SK-N-SH (cell line): ENCODE data around the gene SRSF1. TPM values are rescaled to one million over a fixed set of nuclear protein-coding genes. Genes with fewer than 3 reads are reported as not detected.

Experiments used
- CTCF ChIA-PET: fragments of 300-600, 350-600 bp; formaldehyde crosslinking; extraction: SDS; loops from one replicate; lab custom pipeline; 2021; lab: Yijun Ruan, JAX
- POLR2A ChIA-PET: fragments of 350-600 bp; sonication (Branson Sonifier 250); formaldehyde crosslinking; extraction: SDS; loops from one replicate; lab custom pipeline; 2020; ENCODE audit warnings: antibody characterized with exemption, inconsistent platforms; lab: Yijun Ruan, JAX
- DNase-seq: peaks from one replicate; pipeline ENCODE4 v3.0.0; 2012
- H2AFZ ChIP-seq: fragments of 200-600 bp; sonication (generic); 2 replicates; pipeline ENCODE4 v1.8.1; 2016; ENCODE audit warnings: antibody characterized with exemption, mild to moderate bottlenecking, low read depth
- H3F3A ChIP-seq: fragments of 200-600 bp; sonication (generic); replicated peaks from 2 replicates; pipeline ENCODE3; 2016; ENCODE audit warnings: antibody characterized with exemption, mild to moderate bottlenecking; ENCODE audit not compliant: insufficient read depth
- H3K27ac ChIP-seq, 2 experiments: fragments of 200-500 bp in 1 of 2; fragments of 200-600 bp in 1 of 2; sonication (Bioruptor generic) in 1 of 2; sonication (generic), shearing (Covaris generic) in 1 of 2; 2 replicates each; pipeline versions ENCODE4 v1.5.1 to v1.6.1; 2014 to 2016; ENCODE audit warnings: low read depth in 2 of 2, inconsistent platforms in 1 of 2, low read length in 1 of 2, mild to moderate bottlenecking in 1 of 2, mixed read lengths in 1 of 2
- H3K27me3 ChIP-seq: fragments of 200-600 bp; sonication (generic), shearing (Covaris generic); 2 replicates; pipeline ENCODE4 v1.6.1; 2016; ENCODE audit warnings: mixed run types; ENCODE audit not compliant: insufficient read depth
- H3K36me3 ChIP-seq, 2 experiments: fragments of 200-500 bp in 1 of 2; fragments of 200-600 bp in 1 of 2; sonication (Bioruptor generic) in 1 of 2; sonication (generic) in 1 of 2; replicated peaks in 1 of 2; 2 replicates each; pipeline versions ENCODE3 to v1.5.1; 2014 to 2016; ENCODE audit warnings: low read length in 1 of 2, mild to moderate bottlenecking in 1 of 2; ENCODE audit not compliant: insufficient read depth in 2 of 2, control insufficient read depth in 1 of 2
- H3K4me1 ChIP-seq, 2 experiments: fragments of 200-500 bp in 1 of 2; fragments of 200-600 bp in 1 of 2; sonication (Bioruptor generic) in 1 of 2; sonication (generic), shearing (Covaris generic) in 1 of 2; 2 replicates each; pipeline versions ENCODE4 v1.5.1 to v1.6.1; 2014 to 2016; ENCODE audit warnings: low read depth in 1 of 2, low read length in 1 of 2, mixed run types in 1 of 2; ENCODE audit not compliant: insufficient read depth in 2 of 2, control insufficient read depth in 1 of 2
- H3K4me2 ChIP-seq: fragments of 200-600 bp; sonication (generic), shearing (Covaris generic); 2 replicates; pipeline ENCODE4 v1.6.1; 2017; ENCODE audit warnings: mixed run types
- H3K4me3 ChIP-seq, 2 experiments: fragments of 200-500 bp in 1 of 2; fragments of 200-600 bp in 1 of 2; sonication (Bioruptor generic) in 1 of 2; sonication (generic), shearing (Covaris generic) in 1 of 2; 2 replicates each; pipeline versions ENCODE4 v1.5.1 to v1.8.1; 2014 to 2016; ENCODE audit warnings: low read depth in 2 of 2, inconsistent platforms in 1 of 2, low read length in 1 of 2, mild to moderate bottlenecking in 1 of 2, mixed read lengths in 1 of 2, moderate library complexity in 1 of 2
- H3K79me2 ChIP-seq: fragments of 200-600 bp; sonication (generic); 2 replicates; pipeline ENCODE4 v1.8.1; 2017; ENCODE audit warnings: mild to moderate bottlenecking; ENCODE audit not compliant: insufficient read depth
- H3K9ac ChIP-seq: fragments of 200-600 bp; sonication (generic); 2 replicates; pipeline ENCODE4 v1.6.1; 2017; ENCODE audit warnings: mixed run types
- H3K9me2 ChIP-seq: fragments of 200-600 bp; sonication (generic); 2 replicates; pipeline ENCODE4 v1.6.1; 2017; ENCODE audit warnings: mixed run types
- H3K9me3 ChIP-seq: fragments of 200-600 bp; sonication (generic); 2 replicates; pipeline ENCODE4 v1.6.1; 2017; ENCODE audit warnings: mixed run types, mild to moderate bottlenecking, moderate library complexity
- H4K20me1 ChIP-seq: fragments of 200-600 bp; sonication (generic); 2 replicates; pipeline ENCODE4 v1.6.1; 2017; ENCODE audit warnings: mild to moderate bottlenecking, mixed run types; ENCODE audit not compliant: insufficient read depth
- ELF1 ChIP-seq: IDR thresholded peaks from 2 replicates; pipeline ENCODE4 v1.4.0; 2012
- EP300 ChIP-seq, 2 experiments: IDR thresholded peaks; 2 replicates each; pipeline versions ENCODE4 v1.4.0 to v1.6.1; 2012; ENCODE audit warnings: borderline replicate concordance in 1 of 2, low read depth in 1 of 2, low read length in 1 of 2
- EZH2phosphoT487 ChIP-seq: fragments of 200-600 bp; sonication (generic); IDR thresholded peaks from 2 replicates; pipeline ENCODE4 v1.6.1; 2017; ENCODE audit warnings: low read depth, mixed run types, mild to moderate bottlenecking, antibody characterized with exemption, moderate library complexity, borderline replicate concordance
- FOXJ3 ChIP-seq: sonication (generic); formaldehyde crosslinking; IDR thresholded peaks from 2 replicates; pipeline ENCODE4 v1.5.1; 2020; ENCODE audit warnings: mild to moderate bottlenecking, missing genetic modification reagents
- FOXM1 ChIP-seq: IDR thresholded peaks from 2 replicates; pipeline ENCODE4 v1.4.0; 2012; ENCODE audit warnings: low read depth, mild to moderate bottlenecking
- GABPA ChIP-seq: IDR thresholded peaks from 2 replicates; pipeline ENCODE4 v1.4.0; 2012; ENCODE audit warnings: low read depth, mild to moderate bottlenecking
- JUND ChIP-seq: IDR thresholded peaks from 2 replicates; pipeline ENCODE4 v1.4.0; 2012
- MXI1 ChIP-seq: IDR thresholded peaks from 2 replicates; pipeline ENCODE4 v1.6.1; 2012; ENCODE audit warnings: mild to moderate bottlenecking, low read depth, low read length, improper control_type of control experiment
- NRF1 ChIP-seq: IDR thresholded peaks from 2 replicates; pipeline ENCODE4 v1.6.1; 2012; ENCODE audit warnings: low read depth, mild to moderate bottlenecking, low read length
- POLR2AphosphoS5 ChIP-seq: IDR thresholded peaks from 2 replicates; pipeline ENCODE4 v1.6.1; 2012; ENCODE audit warnings: low read depth, low read length
- RCOR1 ChIP-seq: fragments of 150-350 bp; IDR thresholded peaks from 2 replicates; pipeline ENCODE4 v1.6.1; 2017; ENCODE audit warnings: antibody characterized with exemption, low read length
- RXRA ChIP-seq: IDR thresholded peaks from 2 replicates; pipeline ENCODE4 v1.4.0; 2012; ENCODE audit warnings: low read depth, mild to moderate bottlenecking, borderline replicate concordance
- SIN3A ChIP-seq: IDR thresholded peaks from 2 replicates; pipeline ENCODE4 v1.6.1; 2012; ENCODE audit warnings: low read depth, mild to moderate bottlenecking, low read length, moderate library complexity, borderline replicate concordance
- SMC3 ChIP-seq: IDR thresholded peaks from 2 replicates; pipeline ENCODE4 v1.6.1; 2012; ENCODE audit warnings: low read depth, low read length, improper control_type of control experiment
- TCF12 ChIP-seq: IDR thresholded peaks from 2 replicates; pipeline ENCODE4 v1.4.0; 2012
- WGBS: methylation state at CpG from one replicate; pipeline ENCODE4 v1.1.6; 2017; ENCODE audit warnings: low lambda C conversion rate; 5-methylcytosine and 5-hydroxymethylcytosine counted together
- polyA plus RNA-seq, 3 experiments: library from polyadenylated mRNA; depleted of rRNA; stranded (reverse); fragments of >200 nt; gene quantifications; 2 replicates each; pipeline ENCODE4 v1.2.3, GENCODE V29; 2012
- TF ChIP-seq, protein P1 (sequence below): IDR thresholded peaks from 2 replicates; pipeline ENCODE4 v1.4.0; 2012; ENCODE audit warnings: low read depth, borderline replicate concordance
- TF ChIP-seq, protein P2 (sequence below): IDR thresholded peaks from 2 replicates; pipeline ENCODE4; 2012
- TF ChIP-seq, protein P3 (sequence below): fragments of 150-350 bp; IDR thresholded peaks from 2 replicates; pipeline ENCODE4 v1.6.1; 2017; ENCODE audit warnings: antibody characterized with exemption, low read length, low read depth, borderline replicate concordance
- TF ChIP-seq, protein P4 (sequence below): IDR thresholded peaks from 2 replicates; pipeline ENCODE4 v1.4.0; 2012; ENCODE audit warnings: low read depth, borderline replicate concordance

The SRSF1 gene
- polyA plus RNA-seq, 1 of the 3 experiments (the other 2 are of a cell fraction), result 248 TPM

DNA sequence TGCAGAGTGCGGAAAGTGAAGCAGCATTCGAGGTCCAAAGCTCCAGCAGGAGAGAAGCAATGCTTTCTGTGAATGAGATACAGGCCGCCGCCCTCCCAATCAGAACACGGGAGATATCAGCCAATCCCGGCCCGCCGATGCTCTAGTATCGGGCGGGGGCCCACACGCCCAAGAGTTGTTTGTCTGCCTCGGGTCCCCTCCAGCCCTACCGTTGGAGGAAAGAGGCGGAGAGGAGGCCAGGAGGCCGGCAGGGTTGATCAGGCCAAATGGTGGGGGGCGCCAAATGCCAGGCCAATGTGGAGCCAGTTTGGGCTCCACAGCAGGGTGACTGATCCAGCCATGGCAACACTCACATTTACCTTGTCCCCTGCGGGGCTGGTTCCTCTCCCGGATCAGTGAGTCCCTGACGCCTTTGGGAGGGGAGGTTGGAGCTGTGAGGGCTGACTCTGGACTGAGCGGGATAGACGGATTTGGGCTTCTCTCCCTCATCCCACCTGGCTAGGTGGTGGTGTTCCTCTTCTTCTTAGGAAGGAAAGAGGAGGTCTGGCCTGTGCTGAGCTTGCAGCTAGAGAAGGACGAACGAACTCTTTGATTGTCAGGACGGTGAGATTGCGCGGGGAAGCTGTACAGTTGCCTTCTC lies 41.4 kb downstream of the SRSF1 start:
- no peak for TF ChIP-seq FOXM1
- no peak for TF ChIP-seq TCF12
- TF ChIP-seq, protein P1, sequence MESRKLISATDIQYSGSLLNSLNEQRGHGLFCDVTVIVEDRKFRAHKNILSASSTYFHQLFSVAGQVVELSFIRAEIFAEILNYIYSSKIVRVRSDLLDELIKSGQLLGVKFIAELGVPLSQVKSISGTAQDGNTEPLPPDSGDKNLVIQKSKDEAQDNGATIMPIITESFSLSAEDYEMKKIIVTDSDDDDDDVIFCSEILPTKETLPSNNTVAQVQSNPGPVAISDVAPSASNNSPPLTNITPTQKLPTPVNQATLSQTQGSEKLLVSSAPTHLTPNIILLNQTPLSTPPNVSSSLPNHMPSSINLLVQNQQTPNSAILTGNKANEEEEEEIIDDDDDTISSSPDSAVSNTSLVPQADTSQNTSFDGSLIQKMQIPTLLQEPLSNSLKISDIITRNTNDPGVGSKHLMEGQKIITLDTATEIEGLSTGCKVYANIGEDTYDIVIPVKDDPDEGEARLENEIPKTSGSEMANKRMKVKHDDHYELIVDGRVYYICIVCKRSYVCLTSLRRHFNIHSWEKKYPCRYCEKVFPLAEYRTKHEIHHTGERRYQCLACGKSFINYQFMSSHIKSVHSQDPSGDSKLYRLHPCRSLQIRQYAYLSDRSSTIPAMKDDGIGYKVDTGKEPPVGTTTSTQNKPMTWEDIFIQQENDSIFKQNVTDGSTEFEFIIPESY, result no peak
- TF ChIP-seq SIN3A, result no peak
- H3K4me2 ChIP-seq, result no peak overlapping the region
- ChIA-PET CTCF (interaction anchor here (0.6 to 5.9 kb wide), 7 partner anchors 11 to 146 kb away, joined by 3 to 43 read pairs (median 8); partner anchors contain the start of genes CUEDC1 and SRSF1), POLR2A (no interaction called here)
- H3K36me3 ChIP-seq, result no peaks in the 10 kb centered on the region
- H4K20me1 ChIP-seq, result no peaks in the 10 kb centered on the region
- H3K27ac ChIP-seq, result no peak overlapping the region
- peaks cover 4% of the 10 kb centered on the region in 2 experiments; a peak in 2 of 4 replicates for H3K4me1 ChIP-seq
- no peak overlapping the region for H3K4me3 ChIP-seq
- H3K9me3 ChIP-seq, result no peaks in the 10 kb centered on the region
- H3K27me3 ChIP-seq, result no peaks in the 10 kb centered on the region
- WGBS, result 92% methylated on average over 25 of the region's 26 CpGs
- no peak for DNase-seq
- peaks cover 11% of the 10 kb centered on the region for H3F3A ChIP-seq
- no peak overlapping the region for H2AFZ ChIP-seq
- H3K79me2 ChIP-seq, result no peaks in the 10 kb centered on the region
- no peaks in the 10 kb centered on the region for H3K9me2 ChIP-seq
- H3K9ac ChIP-seq, result no peak overlapping the region

DNA sequence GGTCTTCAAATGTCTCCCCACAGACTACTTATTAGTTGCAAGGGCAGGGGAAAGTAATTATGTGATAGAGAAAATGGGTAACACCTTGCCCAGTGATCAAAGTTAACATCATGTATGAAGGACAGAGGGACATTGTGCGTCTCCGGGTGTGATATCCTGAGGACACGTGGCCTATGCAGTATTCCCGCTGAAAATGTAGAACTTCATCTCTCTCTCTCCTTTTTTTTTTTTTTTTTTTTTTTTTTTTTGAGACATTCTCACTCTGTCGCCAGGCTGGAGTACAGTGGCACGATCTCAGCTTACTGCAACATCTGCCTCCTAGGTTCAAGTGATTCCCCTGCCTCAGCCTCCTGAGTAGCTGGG lies 43.9 kb downstream of the SRSF1 start:
- WGBS, result 92% methylated on average over 6 of the region's 6 CpGs
- POLR2A ChIA-PET, result no interaction called here
- H3K27me3 ChIP-seq, result no peaks in the 10 kb centered on the region

More for the DNA sequence above, 43.9 kb downstream of the SRSF1 start:
- H3K4me3 ChIP-seq, result no peak overlapping the region
- CTCF ChIA-PET, result interaction anchor here (1.1 kb wide), 1 partner anchor 105 kb away, joined by 3 read pairs; no protein-coding TSS in a partner anchor
- no peak for DNase-seq
- no peaks in the 10 kb centered on the region for H3K79me2 ChIP-seq
- H3F3A ChIP-seq, result peaks cover 6% of the 10 kb centered on the region
- H3K9ac ChIP-seq, result no peak overlapping the region
- H3K9me3 ChIP-seq, result no peaks in the 10 kb centered on the region
- no peak overlapping the region for H3K27ac ChIP-seq
- H2AFZ ChIP-seq, result no peak overlapping the region
- TF ChIP-seq, protein P2, sequence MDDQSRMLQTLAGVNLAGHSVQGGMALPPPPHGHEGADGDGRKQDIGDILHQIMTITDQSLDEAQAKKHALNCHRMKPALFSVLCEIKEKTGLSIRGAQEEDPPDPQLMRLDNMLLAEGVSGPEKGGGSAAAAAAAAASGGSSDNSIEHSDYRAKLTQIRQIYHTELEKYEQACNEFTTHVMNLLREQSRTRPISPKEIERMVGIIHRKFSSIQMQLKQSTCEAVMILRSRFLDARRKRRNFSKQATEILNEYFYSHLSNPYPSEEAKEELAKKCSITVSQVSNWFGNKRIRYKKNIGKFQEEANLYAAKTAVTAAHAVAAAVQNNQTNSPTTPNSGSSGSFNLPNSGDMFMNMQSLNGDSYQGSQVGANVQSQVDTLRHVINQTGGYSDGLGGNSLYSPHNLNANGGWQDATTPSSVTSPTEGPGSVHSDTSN, result no peak
- no peak for TF ChIP-seq GABPA
- TF ChIP-seq, protein P3, sequence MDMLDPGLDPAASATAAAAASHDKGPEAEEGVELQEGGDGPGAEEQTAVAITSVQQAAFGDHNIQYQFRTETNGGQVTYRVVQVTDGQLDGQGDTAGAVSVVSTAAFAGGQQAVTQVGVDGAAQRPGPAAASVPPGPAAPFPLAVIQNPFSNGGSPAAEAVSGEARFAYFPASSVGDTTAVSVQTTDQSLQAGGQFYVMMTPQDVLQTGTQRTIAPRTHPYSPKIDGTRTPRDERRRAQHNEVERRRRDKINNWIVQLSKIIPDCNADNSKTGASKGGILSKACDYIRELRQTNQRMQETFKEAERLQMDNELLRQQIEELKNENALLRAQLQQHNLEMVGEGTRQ, result no peak
- TF ChIP-seq, protein P4, sequence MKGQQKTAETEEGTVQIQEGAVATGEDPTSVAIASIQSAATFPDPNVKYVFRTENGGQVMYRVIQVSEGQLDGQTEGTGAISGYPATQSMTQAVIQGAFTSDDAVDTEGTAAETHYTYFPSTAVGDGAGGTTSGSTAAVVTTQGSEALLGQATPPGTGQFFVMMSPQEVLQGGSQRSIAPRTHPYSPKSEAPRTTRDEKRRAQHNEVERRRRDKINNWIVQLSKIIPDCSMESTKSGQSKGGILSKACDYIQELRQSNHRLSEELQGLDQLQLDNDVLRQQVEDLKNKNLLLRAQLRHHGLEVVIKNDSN, result no peak
- no peak for TF ChIP-seq EZH2phosphoT487
- TF ChIP-seq NRF1, result no peak
- TF ChIP-seq MXI1, result no peak
- TF ChIP-seq ELF1, result no peak
- TF ChIP-seq JUND, result no peak
- no peak for TF ChIP-seq SMC3
- TF ChIP-seq RXRA, result no peak
- TF ChIP-seq POLR2AphosphoS5, result no peak
- no peak for TF ChIP-seq RCOR1
- no peak for TF ChIP-seq EP300 (IDR thresholded peaks at IDR 0.05; ENCODE audit: borderline replicate concordance in 1 of 2, low read depth in 1 of 2, low read length in 1 of 2)
- no peak for TF ChIP-seq FOXJ3 (CRISPR knock-in tag)
- H3K9me2 ChIP-seq, result no peaks in the 10 kb centered on the region
- H3K4me1 ChIP-seq, result no peaks in the 10 kb centered on the region
- no peaks in the 10 kb centered on the region for H3K36me3 ChIP-seq
- no peak overlapping the region for H3K4me2 ChIP-seq
- no peaks in the 10 kb centered on the region for H4K20me1 ChIP-seq
